ENCODE data around the gene RPL3. TPM values are rescaled to one million over a fixed set of nuclear protein-coding genes. Genes with fewer than 3 reads are reported as not detected.

Gene RPL3
- total and polyA plus RNA-seq, 2 donors (not counting 1 experiment from before 2014, with no cell fraction given) = 2,627 to 2,862 TPM

- Histone ChIP-seq H3K27me3 (ENCODE audit: control insufficient read depth, insufficient read depth, low read length) (no peaks in the 10 kb centered on the region), H3K27ac (ENCODE audit: insufficient read depth, low read length) (no peak overlapping the region), H2AFZ (ENCODE audit: low read length) (no peak overlapping the region), H3K79me2 (ENCODE audit: control insufficient read depth, insufficient read depth, low read length) (no peaks in the 10 kb centered on the region), H3K4me1 (ENCODE audit: control insufficient read depth, extremely low read depth, insufficient read depth, low read length) (no peaks in the 10 kb centered on the region), H4K20me1 (ENCODE audit: control insufficient read depth, extremely low read depth, insufficient read depth, low read length) (no peaks in the 10 kb centered on the region), H3K4me3 (replicated peaks in 1 of 4; ENCODE audit: control extremely low read depth in 1 of 4, insufficient read depth in 1 of 4, low read depth in 3 of 4, low read length in 4 of 4) (no peak overlapping the region), H3K36me3 (ENCODE audit: control insufficient read depth, insufficient read depth, low read length) (no peaks in the 10 kb centered on the region), H3K9me3 (ENCODE audit: control insufficient read depth, insufficient read depth, low read depth, low read length) (no peaks in the 10 kb centered on the region), H3K4me2 (ENCODE audit: extremely low read depth, insufficient read depth, low read length) (no peak overlapping the region), H3K9ac (ENCODE audit: insufficient read depth, low read length) (no peak overlapping the region)
- DNase-seq (ENCODE audit: low read depth in 2 of 2) = no peak
- TF ChIP-seq EZH2 (IDR thresholded peaks at IDR 0.05; ENCODE audit: low read length, missing control alignments) = no peak
- TF ChIP-seq, protein P1, sequence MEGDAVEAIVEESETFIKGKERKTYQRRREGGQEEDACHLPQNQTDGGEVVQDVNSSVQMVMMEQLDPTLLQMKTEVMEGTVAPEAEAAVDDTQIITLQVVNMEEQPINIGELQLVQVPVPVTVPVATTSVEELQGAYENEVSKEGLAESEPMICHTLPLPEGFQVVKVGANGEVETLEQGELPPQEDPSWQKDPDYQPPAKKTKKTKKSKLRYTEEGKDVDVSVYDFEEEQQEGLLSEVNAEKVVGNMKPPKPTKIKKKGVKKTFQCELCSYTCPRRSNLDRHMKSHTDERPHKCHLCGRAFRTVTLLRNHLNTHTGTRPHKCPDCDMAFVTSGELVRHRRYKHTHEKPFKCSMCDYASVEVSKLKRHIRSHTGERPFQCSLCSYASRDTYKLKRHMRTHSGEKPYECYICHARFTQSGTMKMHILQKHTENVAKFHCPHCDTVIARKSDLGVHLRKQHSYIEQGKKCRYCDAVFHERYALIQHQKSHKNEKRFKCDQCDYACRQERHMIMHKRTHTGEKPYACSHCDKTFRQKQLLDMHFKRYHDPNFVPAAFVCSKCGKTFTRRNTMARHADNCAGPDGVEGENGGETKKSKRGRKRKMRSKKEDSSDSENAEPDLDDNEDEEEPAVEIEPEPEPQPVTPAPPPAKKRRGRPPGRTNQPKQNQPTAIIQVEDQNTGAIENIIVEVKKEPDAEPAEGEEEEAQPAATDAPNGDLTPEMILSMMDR (conservative IDR thresholded peaks at IDR 0.05 in 1 of 2, IDR thresholded peaks at IDR 0.05 in 1 of 2; ENCODE audit: low read depth in 1 of 2, low read length in 2 of 2) = no peak
Observed at GRCh38 chr22:39367035-39367434, 47.6 kb upstream of the RPL3 start.

- no peaks in the 10 kb centered on the region for H3K27me3 ChIP-seq (ENCODE audit: control insufficient read depth, insufficient read depth, low read length)
- no peak overlapping the region for H2AFZ ChIP-seq (ENCODE audit: low read length)
- no peaks in the 10 kb centered on the region for H3K79me2 ChIP-seq (ENCODE audit: control insufficient read depth, insufficient read depth, low read length)
- H3K27ac ChIP-seq (ENCODE audit: insufficient read depth, low read length) = no peak overlapping the region
- no peak overlapping the region for H3K9ac ChIP-seq (ENCODE audit: insufficient read depth, low read length)
- no peaks in the 10 kb centered on the region for H4K20me1 ChIP-seq (ENCODE audit: control insufficient read depth, extremely low read depth, insufficient read depth, low read length)
- H3K9me3 ChIP-seq (ENCODE audit: control insufficient read depth, insufficient read depth, low read depth, low read length) = no peaks in the 10 kb centered on the region
- H3K36me3 ChIP-seq (ENCODE audit: control insufficient read depth, insufficient read depth, low read length) = no peaks in the 10 kb centered on the region
- DNase-seq (ENCODE audit: low read depth in 2 of 2) = no peak
- H3K4me3 ChIP-seq (replicated peaks in 1 of 4; ENCODE audit: control extremely low read depth in 1 of 4, insufficient read depth in 1 of 4, low read depth in 3 of 4, low read length in 4 of 4) = no peak overlapping the region
- H3K4me2 ChIP-seq (ENCODE audit: extremely low read depth, insufficient read depth, low read length) = no peak overlapping the region
- H3K4me1 ChIP-seq (ENCODE audit: control insufficient read depth, extremely low read depth, insufficient read depth, low read length) = no peaks in the 10 kb centered on the region
- TF ChIP-seq, protein P1 (conservative IDR thresholded peaks at IDR 0.05 in 1 of 2, IDR thresholded peaks at IDR 0.05 in 1 of 2; ENCODE audit: low read depth in 1 of 2, low read length in 2 of 2) = no peak
- TF ChIP-seq EZH2 (IDR thresholded peaks at IDR 0.05; ENCODE audit: low read length, missing control alignments) = no peak
Observed at GRCh38 chr22:39365492-39365780, 46.0 kb upstream of the RPL3 start.

DNA sequence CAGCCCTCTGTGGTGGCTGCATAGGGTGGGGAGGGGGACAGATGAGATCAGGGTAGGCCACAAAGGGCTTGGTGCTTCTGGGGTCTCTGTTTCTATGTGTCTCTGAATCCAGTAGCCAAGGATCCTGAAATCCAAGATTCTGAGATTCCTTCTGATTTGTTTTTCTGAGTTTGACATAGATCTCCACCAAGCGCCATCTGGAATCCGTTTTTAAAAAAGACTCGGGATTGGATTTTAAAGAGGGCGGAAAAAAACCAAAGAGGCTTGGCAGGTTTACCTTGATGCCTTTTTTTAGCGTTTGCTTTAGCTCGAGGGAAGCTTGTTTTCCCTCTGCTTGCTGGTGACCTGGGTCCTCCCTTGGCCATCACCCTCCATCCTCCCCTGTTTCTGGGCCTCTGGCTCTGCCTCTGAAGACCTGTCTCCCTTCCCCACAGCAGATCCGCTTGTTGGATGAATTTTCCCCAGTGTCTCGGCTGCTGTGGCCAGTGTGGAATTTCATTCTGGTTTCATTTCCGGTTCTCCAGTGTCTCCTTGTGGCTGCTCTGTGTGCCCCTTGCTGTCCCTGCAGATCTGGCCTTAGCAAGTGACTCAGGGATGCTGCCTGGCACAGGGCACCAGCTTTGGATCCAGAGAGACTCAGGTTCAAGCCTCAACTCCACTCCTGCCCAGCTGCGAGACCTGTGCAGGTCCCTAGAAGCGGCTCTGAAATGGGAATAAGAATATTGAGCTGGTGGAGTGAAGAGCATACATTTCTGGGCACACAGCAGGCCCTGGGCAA is 45.5 kb upstream of the RPL3 start:
- no peak overlapping the region for H3K9ac ChIP-seq (ENCODE audit: insufficient read depth, low read length)
- peak; percentile 20 to 26 for DNase-seq (ENCODE audit: low read depth in 2 of 2)
- peak overlapping the region; percentile 25 for H3K4me2 ChIP-seq (ENCODE audit: extremely low read depth, insufficient read depth, low read length)
- H3K27me3 ChIP-seq (ENCODE audit: control insufficient read depth, insufficient read depth, low read length) = no peaks in the 10 kb centered on the region
- no peaks in the 10 kb centered on the region for H3K4me1 ChIP-seq (ENCODE audit: control insufficient read depth, extremely low read depth, insufficient read depth, low read length)
- H2AFZ ChIP-seq (ENCODE audit: low read length) = no peak overlapping the region
- no peak overlapping the region for H3K4me3 ChIP-seq (replicated peaks in 1 of 4; ENCODE audit: control extremely low read depth in 1 of 4, insufficient read depth in 1 of 4, low read depth in 3 of 4, low read length in 4 of 4)
- TF ChIP-seq, protein P1 (conservative IDR thresholded peaks at IDR 0.05 in 1 of 2, IDR thresholded peaks at IDR 0.05 in 1 of 2; ENCODE audit: low read depth in 1 of 2, low read length in 2 of 2) = peak; percentile 4 to 13
- no peak for TF ChIP-seq EZH2 (IDR thresholded peaks at IDR 0.05; ENCODE audit: low read length, missing control alignments)
- no peaks in the 10 kb centered on the region for H3K9me3 ChIP-seq (ENCODE audit: control insufficient read depth, insufficient read depth, low read depth, low read length)
- H3K27ac ChIP-seq (ENCODE audit: insufficient read depth, low read length) = no peak overlapping the region
- no peaks in the 10 kb centered on the region for H3K36me3 ChIP-seq (ENCODE audit: control insufficient read depth, insufficient read depth, low read length)
- no peaks in the 10 kb centered on the region for H4K20me1 ChIP-seq (ENCODE audit: control insufficient read depth, extremely low read depth, insufficient read depth, low read length)
- no peaks in the 10 kb centered on the region for H3K79me2 ChIP-seq (ENCODE audit: control insufficient read depth, insufficient read depth, low read length)

All from fibroblast of lung (primary cell).